CD4-positive, alpha-beta T cell treated with Interleukin-2 at 100 ng/mL for 4 hours (primary cell): Measurements from ENCODE around the gene NIPAL1.

Source experiments
- DNase-seq: peaks from one replicate; pipeline ENCODE4 v3.0.0-alpha.2; 2020; ENCODE audit warnings: low spot score

Gene NIPAL1

DNA sequence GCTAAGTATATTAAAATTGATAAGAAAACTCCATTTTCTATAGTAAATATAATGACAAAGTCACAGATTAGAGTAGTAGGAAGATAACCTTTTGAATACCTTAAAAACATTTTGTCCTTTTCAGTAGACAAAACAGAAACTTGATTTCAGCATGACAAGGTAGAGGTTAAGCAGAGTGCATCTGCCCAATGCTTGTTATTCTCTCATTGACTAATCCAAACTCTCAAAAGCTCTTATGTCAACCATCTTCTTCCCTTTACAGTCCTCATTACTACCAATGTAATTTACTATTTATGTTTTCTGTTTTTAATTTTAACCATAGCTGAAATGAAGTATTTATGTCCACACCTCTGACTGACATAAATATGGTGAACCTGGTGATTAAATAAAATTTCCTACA is 11.1 kb downstream of the NIPAL1 start:
- DNase-seq, result no peak

GRCh38 chr4:48028696-48029095 is 12.1 kb downstream of the NIPAL1 start:
- DNase-seq, result no peak

DNA sequence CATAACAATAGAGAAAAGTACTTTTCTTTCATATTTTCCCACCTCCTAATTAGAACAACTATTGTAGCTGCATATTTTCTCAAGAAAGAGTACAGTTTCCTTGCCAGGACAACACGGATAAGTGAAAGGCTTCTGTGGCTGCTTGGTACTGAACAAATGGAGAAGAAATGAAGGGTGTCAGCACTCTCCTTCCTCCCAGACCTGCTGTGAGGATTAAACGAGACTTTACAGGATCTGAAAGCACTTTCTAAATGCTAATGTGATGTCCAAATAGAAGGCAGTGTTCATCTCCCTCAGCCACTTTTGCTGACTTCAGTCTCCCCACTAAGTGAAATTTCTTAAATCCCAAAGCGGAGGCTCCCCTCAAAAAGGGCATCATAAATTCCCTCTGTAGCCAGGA is 13.9 kb downstream of the NIPAL1 start:
- DNase-seq, result no peak

DNA sequence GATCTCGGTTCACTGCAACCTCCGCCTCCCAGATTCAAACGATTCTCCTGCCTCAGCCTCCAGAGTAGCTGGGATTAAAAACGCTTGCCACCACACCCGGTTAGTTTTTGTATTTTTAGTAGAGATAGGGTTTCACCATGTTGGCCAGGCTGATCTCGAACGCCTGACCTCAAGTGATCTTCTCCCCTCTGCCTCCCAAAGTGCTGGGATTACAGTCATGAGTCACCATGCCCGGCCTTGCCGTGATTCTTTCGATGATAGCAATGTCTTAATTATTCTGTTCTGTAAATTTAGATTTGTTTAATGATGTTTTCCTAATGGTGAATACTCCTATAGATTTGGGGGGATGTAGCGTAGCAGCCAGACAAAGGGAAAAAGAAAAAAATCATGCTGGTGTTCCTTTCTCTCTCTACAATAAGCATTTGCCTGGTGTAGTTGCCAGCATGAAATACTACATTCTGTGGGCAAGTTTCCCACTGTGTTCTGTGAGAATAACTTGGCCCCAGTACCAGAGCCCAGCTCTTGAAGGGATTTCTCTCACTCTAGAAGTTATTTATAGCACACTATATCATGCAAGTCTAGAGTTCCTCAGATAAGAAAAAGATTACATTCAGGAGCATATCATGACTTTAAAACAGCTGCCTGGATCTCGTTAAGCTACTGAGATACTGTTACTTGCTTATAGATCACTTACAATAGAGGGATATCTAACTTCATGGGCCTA is 15.4 kb downstream of the NIPAL1 start:
- DNase-seq, result no peak

GRCh38 chr4:48032721-48033120 is 16.1 kb downstream of the NIPAL1 start:
- no peak for DNase-seq

DNA sequence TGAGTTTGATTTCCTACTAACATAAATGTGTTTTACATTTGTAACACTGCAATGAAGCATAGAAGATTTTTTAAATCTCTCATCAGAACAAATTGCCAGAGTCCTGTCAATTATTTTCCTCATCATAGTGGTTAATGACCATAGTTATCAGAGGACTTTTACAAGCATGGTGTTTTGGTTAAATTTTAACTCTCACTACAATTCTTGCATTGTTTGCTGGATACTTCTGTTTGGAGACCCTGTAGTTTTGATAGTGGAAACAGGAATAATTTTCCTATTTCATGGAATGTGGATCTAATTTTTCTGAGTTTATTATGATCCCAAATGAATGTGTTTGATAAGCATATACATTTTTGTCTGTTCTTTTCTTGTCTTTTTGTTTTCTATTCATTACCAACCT is 16.8 kb downstream of the NIPAL1 start:
- DNase-seq, result no peak

GRCh38 chr4:48033825-48034413 is 17.3 kb downstream of the NIPAL1 start:
- DNase-seq, result peak; percentile 72

DNA sequence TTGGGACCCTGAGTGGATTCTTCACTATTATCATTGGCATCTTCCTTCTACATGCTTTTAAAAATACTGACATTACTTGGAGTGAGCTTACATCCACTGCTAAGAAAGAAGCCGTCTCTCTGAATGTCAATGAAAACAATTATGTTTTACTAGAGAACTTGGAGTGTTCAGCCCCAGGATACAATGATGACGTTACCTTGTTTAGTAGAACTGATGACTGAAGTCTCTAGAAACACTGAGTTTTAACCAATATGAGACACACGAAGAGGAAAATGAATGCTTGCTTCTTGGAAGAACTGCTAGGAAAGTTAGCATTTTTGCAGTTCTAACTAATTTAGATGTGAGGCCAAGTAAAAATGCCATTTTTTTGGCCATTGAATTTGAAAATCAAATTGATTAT is 19.4 kb downstream of the NIPAL1 start:
- no peak for DNase-seq

GRCh38 chr4:48037117-48037462 is 20.5 kb downstream of the NIPAL1 start:
- DNase-seq, result no peak

- DNase-seq, result no peak
Observed at GRCh38 chr4:48038666-48039065, 22.1 kb downstream of the NIPAL1 start.

DNA sequence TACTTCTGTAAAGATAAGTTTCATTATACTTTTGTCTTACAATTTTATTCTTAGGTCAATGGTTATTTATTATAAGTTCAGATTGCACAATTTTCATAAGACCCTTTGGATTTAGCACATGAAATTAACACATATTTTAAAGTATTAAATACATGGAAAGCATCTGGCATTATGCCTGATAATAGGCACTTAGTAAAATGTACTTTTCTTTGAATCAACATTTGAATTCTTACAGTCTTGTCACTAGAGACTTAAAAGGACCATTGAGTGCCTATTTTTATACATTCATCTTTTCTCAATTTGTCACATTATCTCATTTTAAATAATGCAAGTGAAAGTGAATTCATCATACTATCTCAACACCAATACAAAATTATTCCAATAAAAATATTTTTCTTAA is 23.0 kb downstream of the NIPAL1 start:
- no peak for DNase-seq

GRCh38 chr4:48041535-48042137 is 25.1 kb downstream of the NIPAL1 start:
- no peak for DNase-seq

DNA sequence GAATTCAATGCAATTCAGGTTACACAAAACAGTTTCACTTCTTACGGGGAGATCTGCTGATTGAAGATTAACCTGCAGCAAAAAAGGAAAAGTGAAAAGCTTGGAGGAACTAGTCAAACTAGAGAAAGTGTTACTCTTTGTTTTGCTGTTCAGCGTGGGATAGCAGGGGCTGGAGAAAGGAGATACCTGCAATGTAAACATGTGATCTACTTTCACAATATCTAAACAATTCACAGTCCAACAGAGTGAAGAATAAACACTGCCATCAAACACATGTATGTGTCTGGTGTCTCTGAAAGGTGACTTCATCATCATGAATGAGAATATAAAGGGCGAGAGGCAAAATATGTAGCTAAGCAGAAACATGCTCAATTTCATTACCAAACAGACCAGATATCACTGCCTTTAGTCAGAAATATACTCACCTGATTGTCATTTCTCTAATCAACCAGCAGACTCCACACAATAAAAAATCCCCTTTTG is 26.4 kb downstream of the NIPAL1 start:
- no peak for DNase-seq

- DNase-seq, result no peak
Observed at GRCh38 chr4:48043504-48043903, 26.9 kb downstream of the NIPAL1 start.

DNA sequence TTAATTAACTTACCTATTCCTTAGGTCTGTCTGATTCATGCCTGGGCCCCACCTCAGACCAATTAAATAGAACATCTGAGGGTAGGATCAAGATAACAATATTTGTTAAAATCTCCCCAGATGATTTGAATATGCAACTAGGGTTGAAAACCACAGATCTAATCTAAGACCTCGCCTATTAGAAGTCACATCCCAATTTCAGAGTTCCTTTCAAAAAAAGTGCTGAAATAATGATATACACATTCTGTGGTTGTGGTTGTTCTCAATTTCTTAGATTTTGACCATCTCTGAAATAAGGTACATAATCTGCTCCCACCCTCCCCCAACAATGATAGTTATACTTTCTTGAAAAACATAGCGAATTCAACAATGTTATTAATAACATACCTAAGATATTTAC is 27.7 kb downstream of the NIPAL1 start:
- DNase-seq, result no peak

- DNase-seq, result no peak
Observed at GRCh38 chr4:48046059-48046458, 29.5 kb downstream of the NIPAL1 start.

GRCh38 chr4:48047421-48047844 is 30.9 kb downstream of the NIPAL1 start:
- DNase-seq, result peak; percentile 64

DNA sequence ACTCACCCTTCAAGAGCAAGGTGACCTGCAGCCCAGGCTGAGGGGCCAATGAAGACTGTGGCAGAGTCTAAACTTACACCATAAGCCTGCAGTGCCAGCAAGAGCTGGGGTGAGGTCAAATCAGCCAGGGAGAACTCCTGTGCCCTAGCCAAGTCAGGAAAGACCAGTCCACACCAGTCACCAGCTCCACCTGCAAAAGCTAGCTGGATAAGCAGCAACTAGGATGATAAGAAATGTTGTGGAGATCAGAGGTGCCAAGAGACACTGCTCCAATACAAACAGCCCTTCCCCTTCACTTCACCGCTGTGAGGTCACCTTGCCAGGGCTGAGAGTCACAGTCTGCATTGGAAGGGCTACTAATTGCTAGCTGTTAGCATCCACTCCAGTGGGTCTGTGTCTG is 31.3 kb downstream of the NIPAL1 start:
- DNase-seq, result no peak

DNA sequence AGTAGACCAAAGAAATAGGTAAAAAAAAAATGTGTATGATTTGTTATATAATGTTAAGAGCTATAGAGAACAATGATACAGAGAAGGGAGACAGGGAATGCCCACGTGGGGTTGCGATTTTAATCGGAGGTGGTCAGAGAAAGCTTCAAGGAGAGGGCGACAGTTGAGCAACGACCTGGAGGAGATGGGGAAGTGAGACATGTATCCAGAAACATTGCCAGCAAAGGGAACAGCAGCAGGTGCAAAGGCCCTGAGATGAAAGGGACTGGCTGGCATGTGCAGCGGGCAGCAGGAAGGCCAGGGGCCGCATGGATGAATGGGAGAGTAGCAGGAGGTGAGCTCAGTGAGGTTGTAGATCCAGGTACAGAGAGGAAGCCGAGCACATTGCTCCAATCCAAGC is 32.9 kb downstream of the NIPAL1 start:
- no peak for DNase-seq

GRCh38 chr4:48051078-48051477 is 34.5 kb downstream of the NIPAL1 start:
- DNase-seq, result no peak

DNA sequence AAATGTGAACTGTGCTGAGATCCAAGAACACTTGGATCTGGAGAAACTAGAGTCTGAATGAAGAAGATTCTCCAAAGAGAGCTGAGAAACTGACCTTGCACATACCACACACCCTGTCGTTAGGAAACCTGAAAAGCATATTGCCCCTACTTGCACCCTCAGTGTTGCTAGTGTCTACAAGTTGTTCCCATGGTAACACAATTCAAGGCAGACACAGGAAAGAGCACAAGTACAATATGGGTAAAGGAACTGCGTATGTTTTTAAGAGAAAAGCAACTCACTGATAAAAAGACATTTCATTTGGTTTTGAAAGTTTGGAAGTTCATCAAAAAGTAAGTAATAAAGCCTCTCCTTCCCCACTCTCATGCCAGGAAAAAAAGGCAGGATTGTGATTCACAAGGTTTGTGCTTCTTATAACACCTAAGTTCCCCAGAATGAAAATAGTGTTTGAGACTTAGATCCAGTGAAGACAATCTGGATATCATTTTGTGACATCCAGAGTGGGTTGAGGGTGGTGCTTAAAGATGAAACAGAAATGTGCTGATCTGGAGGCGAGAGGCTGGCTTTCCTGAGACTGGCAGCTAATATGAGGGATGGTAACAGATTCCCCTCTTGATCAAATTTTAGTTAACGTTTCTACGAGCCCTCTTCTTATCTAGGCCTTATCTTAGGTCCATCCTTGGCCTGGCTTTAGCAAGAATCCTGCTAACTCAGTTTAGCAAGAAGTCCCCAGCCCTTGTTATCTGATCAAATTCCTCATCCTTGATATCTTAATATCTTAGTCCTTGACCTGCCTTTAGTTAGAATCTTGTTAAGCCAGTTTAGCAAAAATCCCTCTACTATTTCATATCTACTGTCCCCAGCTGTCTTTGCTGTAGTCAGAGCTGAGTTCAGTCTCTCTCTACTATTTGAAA is 42.3 kb downstream of the NIPAL1 start:
- DNase-seq, result no peak

- no peak for DNase-seq
Observed at GRCh38 chr4:48064349-48064748, 47.8 kb downstream of the NIPAL1 start.
